SK-N-SH treated with all-trans-retinoic acid at 6 μM for 48 hours (cell line): ENCODE results near the gene SCGB1D2.

ENCODE experiments used
- ARNTL ChIP-seq: fragments of 450-650 bp; formaldehyde crosslinking; IDR thresholded peaks from 2 replicates; pipeline ENCODE4 v1.5.0; 2020; ENCODE audit warnings: low read depth, mild to moderate bottlenecking, moderate library complexity, borderline replicate concordance
- CREB5 ChIP-seq: fragments of 250-450 bp; sonication (Bioruptor Pico); IDR thresholded peaks from 2 replicates; pipeline ENCODE4 v1.5.1; 2020; ENCODE audit warnings: low read depth, mild to moderate bottlenecking, moderate library complexity
- CSDC2 ChIP-seq: fragments of 250-450 bp; sonication (Bioruptor Pico); IDR thresholded peaks from 2 replicates; pipeline ENCODE4 v1.5.0; 2020; ENCODE audit warnings: mild to moderate bottlenecking, moderate library complexity
- ESRRG ChIP-seq: fragments of 250-450 bp; sonication (Bioruptor Pico); IDR thresholded peaks from 2 replicates; pipeline ENCODE4 v1.6.1; 2021; ENCODE audit warnings: mild to moderate bottlenecking
- GLIS3 ChIP-seq: fragments of 250-450 bp; sonication (Bioruptor Pico); IDR thresholded peaks from 2 replicates; pipeline ENCODE4 v1.5.0; 2020; ENCODE audit warnings: mild to moderate bottlenecking, moderate library complexity
- PATZ1 ChIP-seq: fragments of 250-450 bp; sonication (Bioruptor Pico); IDR thresholded peaks from 2 replicates; pipeline ENCODE4 v1.8.0; 2020; ENCODE audit warnings: mild to moderate bottlenecking, moderate library complexity, borderline replicate concordance
- RARB ChIP-seq: fragments of 250-450 bp; sonication (Bioruptor Pico); IDR thresholded peaks from 2 replicates; pipeline ENCODE4 v1.8.0; 2021; ENCODE audit warnings: mild to moderate bottlenecking, moderate library complexity
- TOX ChIP-seq: fragments of 250-450 bp; sonication (Bioruptor Pico); IDR thresholded peaks from 2 replicates; pipeline ENCODE4 v1.8.0; 2021; ENCODE audit warnings: mild to moderate bottlenecking, moderate library complexity, borderline replicate concordance
- ZFP3 ChIP-seq: fragments of 250-450 bp; sonication (Bioruptor Pico); IDR thresholded peaks from 2 replicates; pipeline ENCODE4 v1.5.0; 2020; ENCODE audit warnings: mild to moderate bottlenecking, moderate library complexity
- TF ChIP-seq, protein P1 (sequence below): fragments of 250-450 bp; sonication (Bioruptor Pico); IDR thresholded peaks from 2 replicates; pipeline ENCODE4 v1.5.0; 2020; ENCODE audit warnings: mild to moderate bottlenecking, moderate library complexity
- TF ChIP-seq, protein P2 (sequence below): fragments of 250-450 bp; sonication (Bioruptor Pico); IDR thresholded peaks from 2 replicates; pipeline ENCODE4 v1.8.0; 2021; ENCODE audit warnings: low read depth, mild to moderate bottlenecking, moderate library complexity, borderline replicate concordance

GRCh38 chr11:62273789-62274275 lies 31.8 kb downstream of the SCGB1D2 start:
- TF ChIP-seq ESRRG (CRISPR knock-in tag) = no peak
- TF ChIP-seq, protein P1, sequence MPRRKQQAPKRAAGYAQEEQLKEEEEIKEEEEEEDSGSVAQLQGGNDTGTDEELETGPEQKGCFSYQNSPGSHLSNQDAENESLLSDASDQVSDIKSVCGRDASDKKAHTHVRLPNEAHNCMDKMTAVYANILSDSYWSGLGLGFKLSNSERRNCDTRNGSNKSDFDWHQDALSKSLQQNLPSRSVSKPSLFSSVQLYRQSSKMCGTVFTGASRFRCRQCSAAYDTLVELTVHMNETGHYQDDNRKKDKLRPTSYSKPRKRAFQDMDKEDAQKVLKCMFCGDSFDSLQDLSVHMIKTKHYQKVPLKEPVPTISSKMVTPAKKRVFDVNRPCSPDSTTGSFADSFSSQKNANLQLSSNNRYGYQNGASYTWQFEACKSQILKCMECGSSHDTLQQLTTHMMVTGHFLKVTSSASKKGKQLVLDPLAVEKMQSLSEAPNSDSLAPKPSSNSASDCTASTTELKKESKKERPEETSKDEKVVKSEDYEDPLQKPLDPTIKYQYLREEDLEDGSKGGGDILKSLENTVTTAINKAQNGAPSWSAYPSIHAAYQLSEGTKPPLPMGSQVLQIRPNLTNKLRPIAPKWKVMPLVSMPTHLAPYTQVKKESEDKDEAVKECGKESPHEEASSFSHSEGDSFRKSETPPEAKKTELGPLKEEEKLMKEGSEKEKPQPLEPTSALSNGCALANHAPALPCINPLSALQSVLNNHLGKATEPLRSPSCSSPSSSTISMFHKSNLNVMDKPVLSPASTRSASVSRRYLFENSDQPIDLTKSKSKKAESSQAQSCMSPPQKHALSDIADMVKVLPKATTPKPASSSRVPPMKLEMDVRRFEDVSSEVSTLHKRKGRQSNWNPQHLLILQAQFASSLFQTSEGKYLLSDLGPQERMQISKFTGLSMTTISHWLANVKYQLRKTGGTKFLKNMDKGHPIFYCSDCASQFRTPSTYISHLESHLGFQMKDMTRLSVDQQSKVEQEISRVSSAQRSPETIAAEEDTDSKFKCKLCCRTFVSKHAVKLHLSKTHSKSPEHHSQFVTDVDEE (CRISPR knock-in tag) = no peak
- TF ChIP-seq, protein P2, sequence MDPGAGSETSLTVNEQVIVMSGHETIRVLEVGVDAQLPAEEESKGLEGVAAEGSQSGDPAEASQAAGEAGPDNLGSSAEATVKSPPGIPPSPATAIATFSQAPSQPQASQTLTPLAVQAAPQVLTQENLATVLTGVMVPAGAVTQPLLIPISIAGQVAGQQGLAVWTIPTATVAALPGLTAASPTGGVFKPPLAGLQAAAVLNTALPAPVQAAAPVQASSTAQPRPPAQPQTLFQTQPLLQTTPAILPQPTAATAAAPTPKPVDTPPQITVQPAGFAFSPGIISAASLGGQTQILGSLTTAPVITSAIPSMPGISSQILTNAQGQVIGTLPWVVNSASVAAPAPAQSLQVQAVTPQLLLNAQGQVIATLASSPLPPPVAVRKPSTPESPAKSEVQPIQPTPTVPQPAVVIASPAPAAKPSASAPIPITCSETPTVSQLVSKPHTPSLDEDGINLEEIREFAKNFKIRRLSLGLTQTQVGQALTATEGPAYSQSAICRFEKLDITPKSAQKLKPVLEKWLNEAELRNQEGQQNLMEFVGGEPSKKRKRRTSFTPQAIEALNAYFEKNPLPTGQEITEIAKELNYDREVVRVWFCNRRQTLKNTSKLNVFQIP (CRISPR knock-in tag) = no peak
- no peak for TF ChIP-seq RARB
- no peak for TF ChIP-seq ZFP3 (CRISPR knock-in tag)
- no peak for TF ChIP-seq PATZ1
- TF ChIP-seq ARNTL (CRISPR knock-in tag) = no peak
- no peak for TF ChIP-seq GLIS3 (CRISPR knock-in tag)
- TF ChIP-seq CSDC2 (CRISPR knock-in tag) = no peak
- TF ChIP-seq CREB5 (CRISPR knock-in tag) = no peak
- no peak for TF ChIP-seq TOX (CRISPR knock-in tag)
